Measurements from ENCODE around the gene NAP1L4. TPM values are rescaled to one million over a fixed set of nuclear protein-coding genes. Genes with fewer than 3 reads are reported as not detected.

Gene NAP1L4
- total RNA-seq, 2 experiments from 2014 or later: 262 to 285 TPM

DNA sequence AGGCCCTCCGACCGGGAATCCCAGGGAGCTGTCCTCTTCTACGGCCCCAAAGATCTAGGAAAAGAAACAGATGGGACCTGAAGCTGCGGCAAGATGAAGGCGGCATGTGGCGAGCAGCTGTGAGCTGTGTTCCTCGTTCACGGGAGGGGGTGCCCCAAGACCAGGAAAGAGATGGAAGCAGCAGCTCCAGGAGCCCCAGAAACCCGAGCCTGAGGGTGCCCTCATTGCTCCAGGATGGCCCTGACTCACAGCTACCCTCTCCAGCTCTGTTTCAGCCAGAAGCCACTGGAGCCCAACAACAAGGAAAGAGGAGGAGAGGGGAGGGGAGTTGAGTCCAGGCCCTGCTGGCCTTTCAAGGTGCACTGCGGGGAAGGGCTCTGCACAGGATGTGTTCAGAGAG, 23.7 kb upstream of the NAP1L4 start:
- H3K4me3 Mint-ChIP-seq: no peak overlapping the region
- H3K4me1 Mint-ChIP-seq (ENCODE audit: low read depth): peaks cover 37% of the 10 kb centered on the region
- ChIA-PET POLR2A (interaction anchor here (1.1 to 5.4 kb wide), 7 partner anchors 7 to 76 kb away, joined by 3 to 206 read pairs (median 8); partner anchors contain the start of gene NAP1L4), CTCF (interaction anchor here (1.3 to 2.7 kb wide), 4 partner anchors 22 to 76 kb away, joined by 6 to 10 read pairs (median 9); no protein-coding TSS in a partner anchor)
- ATAC-seq (ENCODE audit: poor library complexity): no peak
- TF ChIP-seq CTCF (IDR thresholded peaks at IDR 0.05): no peak
- Histone ChIP-seq H3K27me3 (ENCODE audit: control insufficient read depth in 1 of 2, insufficient read depth in 2 of 2, low read length in 2 of 2) (no peaks in the 10 kb centered on the region), H3K9me3 (ENCODE audit: control insufficient read depth in 1 of 2, insufficient read depth in 1 of 2, low read length in 2 of 2) (no peaks in the 10 kb centered on the region), H3K27ac (ENCODE audit: low read depth in 1 of 2, low read length in 2 of 2) (peak overlapping the region in 1 of 2 donors; percentile 56), H3K36me3 (ENCODE audit: insufficient read depth, low read length) (peaks cover 62% of the 10 kb centered on the region), H3K4me1 (ENCODE audit: insufficient read depth, low read length) (peaks cover 83% of the 10 kb centered on the region), H3K4me3 (ENCODE audit: low read length) (no peak overlapping the region)
- no peaks in the 10 kb centered on the region for H3K9me3 Mint-ChIP-seq
- intact Hi-C loops (cut with DNase I, micrococcal nuclease): loop anchor here in 1 of 2 experiments (2.0 kb wide), 3 partner anchors 21 to 41 kb away; partner anchors contain the start of gene CARS1
- H3K36me3 Mint-ChIP-seq (ENCODE audit: low read depth): peaks cover 82% of the 10 kb centered on the region
- no peaks in the 10 kb centered on the region for H3K27me3 Mint-ChIP-seq
- peak overlapping the region; percentile 93 for H3K27ac Mint-ChIP-seq
- no peak for DNase-seq

GRCh38 chr11:3014943-3015342, 22.8 kb upstream of the NAP1L4 start:
- H3K4me1 ChIP-seq (ENCODE audit: insufficient read depth, low read length): peaks cover 86% of the 10 kb centered on the region
- no peak overlapping the region for H3K4me3 ChIP-seq (ENCODE audit: low read length)
- ChIA-PET POLR2A (interaction anchor here (0.8 to 5.4 kb wide), 26 partner anchors 8 to 615 kb away, joined by 3 to 206 read pairs (median 6); partner anchors contain the start of genes CARS1, NAP1L4, PHLDA2 and TSSC4), CTCF (interaction anchor here (0.9 to 2.7 kb wide), 7 partner anchors 23 to 482 kb away, joined by 3 to 10 read pairs (median 6); no protein-coding TSS in a partner anchor)
- H3K27ac ChIP-seq (ENCODE audit: low read depth in 1 of 2, low read length in 2 of 2): peak overlapping the region; percentile 39 to 56
- H3K27me3 Mint-ChIP-seq: no peaks in the 10 kb centered on the region
- intact Hi-C loops (cut with DNase I, micrococcal nuclease): loop anchor here (1.0 to 2.0 kb wide), 5 partner anchors 23 to 42 kb away; partner anchors contain the start of genes CARS1 (in 2 of the 2) and NAP1L4 (in 1 of the 2)
- no peaks in the 10 kb centered on the region for H3K9me3 ChIP-seq (ENCODE audit: control insufficient read depth in 1 of 2, insufficient read depth in 1 of 2, low read length in 2 of 2)
- no peaks in the 10 kb centered on the region for H3K9me3 Mint-ChIP-seq
- peak; percentile 6 for ATAC-seq (ENCODE audit: poor library complexity)
- H3K36me3 ChIP-seq (ENCODE audit: insufficient read depth, low read length): peaks cover 62% of the 10 kb centered on the region
- peaks cover 83% of the 10 kb centered on the region for H3K36me3 Mint-ChIP-seq (ENCODE audit: low read depth)
- no peak for TF ChIP-seq CTCF (IDR thresholded peaks at IDR 0.05)
- H3K4me1 Mint-ChIP-seq (ENCODE audit: low read depth): peaks cover 33% of the 10 kb centered on the region
- peak in 1 of 14 experiments; percentile 45 for DNase-seq
- peak overlapping the region; percentile 93 for H3K27ac Mint-ChIP-seq
- H3K27me3 ChIP-seq (ENCODE audit: control insufficient read depth in 1 of 2, insufficient read depth in 2 of 2, low read length in 2 of 2): no peaks in the 10 kb centered on the region
- H3K4me3 Mint-ChIP-seq: peak overlapping the region; percentile 66

- intact Hi-C loops (cut with DNase I, micrococcal nuclease): loop anchor here (1.0 to 2.0 kb wide), 5 partner anchors 22 to 43 kb away; partner anchors contain the start of genes CARS1 (in 2 of the 2) and NAP1L4 (in 1 of the 2)
- H3K9me3 ChIP-seq (ENCODE audit: control insufficient read depth in 1 of 2, insufficient read depth in 1 of 2, low read length in 2 of 2): no peaks in the 10 kb centered on the region
- CTCF ChIA-PET: interaction anchor here (0.9 to 2.7 kb wide), 10 partner anchors 13 to 481 kb away, joined by 3 to 10 read pairs (median 5); no protein-coding TSS in a partner anchor
- H3K4me1 Mint-ChIP-seq (ENCODE audit: low read depth): peaks cover 33% of the 10 kb centered on the region
- H3K4me3 ChIP-seq (ENCODE audit: low read length): peak overlapping the region; percentile 25
- H3K36me3 ChIP-seq (ENCODE audit: insufficient read depth, low read length): peaks cover 65% of the 10 kb centered on the region
- peak overlapping the region; percentile 93 for H3K27ac Mint-ChIP-seq
- no peaks in the 10 kb centered on the region for H3K9me3 Mint-ChIP-seq
- H3K4me3 Mint-ChIP-seq: peak overlapping the region; percentile 66
- peaks cover 83% of the 10 kb centered on the region for H3K36me3 Mint-ChIP-seq (ENCODE audit: low read depth)
- H3K27ac ChIP-seq (ENCODE audit: low read depth in 1 of 2, low read length in 2 of 2): peak overlapping the region; percentile 21 to 48
- DNase-seq (peak; percentile 64 to 92 (median 78)), ATAC-seq (ENCODE audit: poor library complexity) (peak; percentile 86)
- H3K27me3 ChIP-seq (ENCODE audit: control insufficient read depth in 1 of 2, insufficient read depth in 2 of 2, low read length in 2 of 2): no peaks in the 10 kb centered on the region
- TF ChIP-seq CTCF (IDR thresholded peaks at IDR 0.05): no peak
- POLR2A ChIA-PET: interaction anchor here (0.7 to 5.4 kb wide), 28 partner anchors 9 to 614 kb away, joined by 3 to 206 read pairs (median 6); partner anchors contain the start of genes CARS1, NAP1L4, PHLDA2 and TSSC4
- peaks cover 87% of the 10 kb centered on the region for H3K4me1 ChIP-seq (ENCODE audit: insufficient read depth, low read length)
- no peaks in the 10 kb centered on the region for H3K27me3 Mint-ChIP-seq
These were observed 22.2 kb upstream of the NAP1L4 start for GRCh38 chr11:3014057-3014938.
